Measurements from ENCODE around the gene DIP2C. TPM values are rescaled to one million over a fixed set of nuclear protein-coding genes. Genes with fewer than 3 reads are reported as not detected.

The DIP2C gene
- total RNA-seq, 1 experiment from 2014 or later: 11.0 TPM

GRCh38 chr10:510415-510881 lies 179.0 kb downstream of the DIP2C start:
- DNase-seq (ENCODE audit: low spot score) (no peak), ATAC-seq (no peak)
- no peaks in the 10 kb centered on the region for H3K9me3 Mint-ChIP-seq
- H3K27ac Mint-ChIP-seq: no peak overlapping the region
- peaks cover 9% of the 10 kb centered on the region for H3K4me1 Mint-ChIP-seq
- TF ChIP-seq USF2 (CRISPR knock-in tag; IDR thresholded peaks at IDR 0.05) (no peak), CTCF (IDR thresholded peaks at IDR 0.05) (no peak), ESRRA (CRISPR knock-in tag; IDR thresholded peaks at IDR 0.05; ENCODE audit: borderline replicate concordance) (no peak), NFYB (CRISPR knock-in tag; conservative IDR thresholded peaks at IDR 0.05; ENCODE audit: low read depth) (no peak), KAT7 (CRISPR knock-in tag; IDR thresholded peaks at IDR 0.05; ENCODE audit: borderline replicate concordance) (no peak), JAZF1 (CRISPR knock-in tag; IDR thresholded peaks at IDR 0.05) (no peak), MYBL2 (CRISPR knock-in tag; IDR thresholded peaks at IDR 0.05) (no peak), GRHL2 (CRISPR knock-in tag; IDR thresholded peaks at IDR 0.05; ENCODE audit: insufficient replicate concordance, severe bottlenecking) (no peak), TCF7 (CRISPR knock-in tag; IDR thresholded peaks at IDR 0.05; ENCODE audit: low read depth) (no peak), ETV6 (CRISPR knock-in tag; IDR thresholded peaks at IDR 0.05) (no peak)
- TF ChIP-seq, protein P1, sequence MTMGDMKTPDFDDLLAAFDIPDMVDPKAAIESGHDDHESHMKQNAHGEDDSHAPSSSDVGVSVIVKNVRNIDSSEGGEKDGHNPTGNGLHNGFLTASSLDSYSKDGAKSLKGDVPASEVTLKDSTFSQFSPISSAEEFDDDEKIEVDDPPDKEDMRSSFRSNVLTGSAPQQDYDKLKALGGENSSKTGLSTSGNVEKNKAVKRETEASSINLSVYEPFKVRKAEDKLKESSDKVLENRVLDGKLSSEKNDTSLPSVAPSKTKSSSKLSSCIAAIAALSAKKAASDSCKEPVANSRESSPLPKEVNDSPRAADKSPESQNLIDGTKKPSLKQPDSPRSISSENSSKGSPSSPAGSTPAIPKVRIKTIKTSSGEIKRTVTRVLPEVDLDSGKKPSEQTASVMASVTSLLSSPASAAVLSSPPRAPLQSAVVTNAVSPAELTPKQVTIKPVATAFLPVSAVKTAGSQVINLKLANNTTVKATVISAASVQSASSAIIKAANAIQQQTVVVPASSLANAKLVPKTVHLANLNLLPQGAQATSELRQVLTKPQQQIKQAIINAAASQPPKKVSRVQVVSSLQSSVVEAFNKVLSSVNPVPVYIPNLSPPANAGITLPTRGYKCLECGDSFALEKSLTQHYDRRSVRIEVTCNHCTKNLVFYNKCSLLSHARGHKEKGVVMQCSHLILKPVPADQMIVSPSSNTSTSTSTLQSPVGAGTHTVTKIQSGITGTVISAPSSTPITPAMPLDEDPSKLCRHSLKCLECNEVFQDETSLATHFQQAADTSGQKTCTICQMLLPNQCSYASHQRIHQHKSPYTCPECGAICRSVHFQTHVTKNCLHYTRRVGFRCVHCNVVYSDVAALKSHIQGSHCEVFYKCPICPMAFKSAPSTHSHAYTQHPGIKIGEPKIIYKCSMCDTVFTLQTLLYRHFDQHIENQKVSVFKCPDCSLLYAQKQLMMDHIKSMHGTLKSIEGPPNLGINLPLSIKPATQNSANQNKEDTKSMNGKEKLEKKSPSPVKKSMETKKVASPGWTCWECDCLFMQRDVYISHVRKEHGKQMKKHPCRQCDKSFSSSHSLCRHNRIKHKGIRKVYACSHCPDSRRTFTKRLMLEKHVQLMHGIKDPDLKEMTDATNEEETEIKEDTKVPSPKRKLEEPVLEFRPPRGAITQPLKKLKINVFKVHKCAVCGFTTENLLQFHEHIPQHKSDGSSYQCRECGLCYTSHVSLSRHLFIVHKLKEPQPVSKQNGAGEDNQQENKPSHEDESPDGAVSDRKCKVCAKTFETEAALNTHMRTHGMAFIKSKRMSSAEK (CRISPR knock-in tag; IDR thresholded peaks at IDR 0.05; ENCODE audit: borderline replicate concordance): no peak
- ChIA-PET CTCF (interaction anchor here (0.7 to 2.0 kb wide), 11 partner anchors 10 to 284 kb away, joined by 3 to 13 read pairs (median 5); no protein-coding TSS in a partner anchor), POLR2A (interaction anchor here (1.0 kb wide), 1 partner anchor 278 kb away, joined by 3 read pairs; no protein-coding TSS in a partner anchor)
- peaks cover 56% of the 10 kb centered on the region for H3K27me3 Mint-ChIP-seq (ENCODE audit: low read depth)
- no peak overlapping the region for H3K4me3 Mint-ChIP-seq
- H3K36me3 Mint-ChIP-seq: no peaks in the 10 kb centered on the region; the same call in 1 of the 2 replicates

GRCh38 chr10:509361-510102 lies 179.9 kb downstream of the DIP2C start:
- no peak for ATAC-seq
- no peak overlapping the region for H3K4me3 Mint-ChIP-seq
- H3K36me3 Mint-ChIP-seq: no peaks in the 10 kb centered on the region; the same call in 1 of the 2 replicates
- H3K27me3 Mint-ChIP-seq (ENCODE audit: low read depth): peaks cover 66% of the 10 kb centered on the region
- ChIA-PET CTCF (interaction anchor here (1.3 to 1.9 kb wide), 2 partner anchors 279 to 285 kb away, joined by 5 read pairs; no protein-coding TSS in a partner anchor), POLR2A (no interaction called here)
- peaks cover 9% of the 10 kb centered on the region for H3K4me1 Mint-ChIP-seq
- H3K9me3 Mint-ChIP-seq: no peaks in the 10 kb centered on the region
- no peak for DNase-seq (ENCODE audit: low spot score)
- no peak overlapping the region for H3K27ac Mint-ChIP-seq
- TF ChIP-seq, protein P2, sequence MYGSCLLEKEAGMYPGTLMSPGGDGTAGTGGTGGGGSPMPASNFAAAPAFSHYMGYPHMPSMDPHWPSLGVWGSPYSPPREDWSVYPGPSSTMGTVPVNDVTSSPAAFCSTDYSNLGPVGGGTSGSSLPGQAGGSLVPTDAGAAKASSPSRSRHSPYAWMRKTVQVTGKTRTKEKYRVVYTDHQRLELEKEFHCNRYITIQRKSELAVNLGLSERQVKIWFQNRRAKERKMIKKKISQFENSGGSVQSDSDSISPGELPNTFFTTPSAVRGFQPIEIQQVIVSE (CRISPR knock-in tag; IDR thresholded peaks at IDR 0.05; ENCODE audit: borderline replicate concordance): no peak
- TF ChIP-seq E2F1 (CRISPR knock-in tag; IDR thresholded peaks at IDR 0.05) (no peak), ZSCAN18 (CRISPR knock-in tag; IDR thresholded peaks at IDR 0.05) (no peak), ETV6 (CRISPR knock-in tag; IDR thresholded peaks at IDR 0.05) (no peak), ERG (CRISPR knock-in tag; IDR thresholded peaks at IDR 0.05) (no peak), TP53 (CRISPR knock-in tag; IDR thresholded peaks at IDR 0.05) (no peak)
- TF ChIP-seq, protein P1 (CRISPR knock-in tag; IDR thresholded peaks at IDR 0.05; ENCODE audit: borderline replicate concordance): no peak

All from WTC11 (cell line).